ENCODE measurements around the gene SCAMP2. TPM values are rescaled to one million over a fixed set of nuclear protein-coding genes. Genes with fewer than 3 reads are reported as not detected.

The SCAMP2 gene
- total RNA-seq, 1 experiment from 2014 or later: 50.2 TPM

DNA sequence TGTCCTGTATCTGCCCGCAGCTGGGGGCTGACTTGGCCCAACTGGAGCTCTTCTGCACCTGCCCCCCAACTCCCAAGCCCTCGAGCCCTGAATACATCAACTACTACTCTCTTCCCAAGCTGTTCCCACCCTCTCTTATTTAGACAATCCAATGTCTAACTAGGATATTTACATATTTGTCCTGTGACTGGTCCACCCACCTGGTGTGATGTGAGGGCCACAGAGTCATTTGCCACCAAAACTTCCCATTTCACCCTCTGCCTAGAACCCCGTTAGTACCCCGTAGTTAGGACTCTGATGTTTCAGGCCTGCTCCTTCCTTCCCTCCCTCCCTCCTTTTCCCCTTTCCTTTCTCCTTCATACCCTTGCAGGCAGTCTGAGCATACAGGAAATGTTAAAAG, 40.3 kb downstream of the SCAMP2 start:
- no peak overlapping the region for H3K14ac ChIP-seq (ENCODE audit: insufficient read depth, low read length)
- H3K27me3 ChIP-seq (ENCODE audit: insufficient read depth, low read length): no peaks in the 10 kb centered on the region; the same call in 1 of the 2 replicates
- no peak overlapping the region for H4K8ac ChIP-seq (replicated peaks; ENCODE audit: insufficient read length, low read depth, low read length)
- H2BK120ac ChIP-seq (ENCODE audit: low read depth, low read length, poor library complexity, severe bottlenecking): no peak overlapping the region
- Mint-ChIP-seq H3K9me3 (no peaks in the 10 kb centered on the region), H3K4me3 (no peak overlapping the region), H3K27ac (peak overlapping the region in 1 of 3 experiments; percentile 72; a peak in 1 of 7 replicates), H3K36me3 (ENCODE audit: insufficient read depth in 1 of 3, low read depth in 3 of 3) (peaks cover 0 to 17% (median 10%) of the 10 kb centered on the region in 3 experiments; a peak in 5 of 7 replicates), H3K27me3 (ENCODE audit: low read depth) (peaks cover 24% of the 10 kb centered on the region), H3K4me1 (peaks cover 4 to 22% of the 10 kb centered on the region in 2 experiments; a peak in 2 of 4 replicates)
- H4K91ac ChIP-seq (ENCODE audit: insufficient read length, low read depth, low read length): no peak overlapping the region
- WGBS (ENCODE audit: extremely low coverage, insufficient read length, low lambda C conversion rate): no CpG with 5 or more reads among the region's 4 CpGs
- no peak overlapping the region for H4K5ac ChIP-seq (ENCODE audit: insufficient read length, low read depth, low read length)
- no peaks in the 10 kb centered on the region for H3K4me1 ChIP-seq (ENCODE audit: insufficient read depth, low read length)
- H2AK5ac ChIP-seq (ENCODE audit: insufficient read length, low read length): no peak overlapping the region
- no peak overlapping the region for H3K9ac ChIP-seq (ENCODE audit: extremely low read depth, insufficient read length, low read length)
- H3K18ac ChIP-seq (ENCODE audit: insufficient read length, low read depth, low read length): no peak overlapping the region
- no peak overlapping the region for H3K56ac ChIP-seq (ENCODE audit: insufficient read length, low read depth, low read length)
- H4K20me1 ChIP-seq (ENCODE audit: control insufficient read depth, insufficient read depth, insufficient read length): peaks cover 3% of the 10 kb centered on the region
- no peak overlapping the region for H2BK5ac ChIP-seq (ENCODE audit: insufficient read length, low read length)
- H2BK20ac ChIP-seq (ENCODE audit: low read depth, low read length, poor library complexity, severe bottlenecking): no peak overlapping the region
- H3K9me3 ChIP-seq (ENCODE audit: control insufficient read depth, low read depth, low read length): no peaks in the 10 kb centered on the region
- no peak overlapping the region for H2BK12ac ChIP-seq (ENCODE audit: insufficient read length, low read depth, low read length)
- H2AFZ ChIP-seq (ENCODE audit: low read length): no peak overlapping the region
- no peak overlapping the region for H2BK15ac ChIP-seq (ENCODE audit: low read depth, low read length)
- no peak overlapping the region for H3K4me2 ChIP-seq (ENCODE audit: insufficient read depth, insufficient read length, low read length)
- no peaks in the 10 kb centered on the region for H3K79me1 ChIP-seq (ENCODE audit: insufficient read depth, low read depth, low read length, poor library complexity, severe bottlenecking)
- H3K79me2 ChIP-seq (ENCODE audit: insufficient read depth, low read length): no peaks in the 10 kb centered on the region
- no peak overlapping the region for H3K4ac ChIP-seq (ENCODE audit: low read depth, low read length)
- no peak overlapping the region for H3K23ac ChIP-seq (ENCODE audit: insufficient read length, low read depth, low read length)
- H3K27ac ChIP-seq (ENCODE audit: insufficient read length, low read depth, low read length): no peak overlapping the region
- H3K23me2 ChIP-seq (ENCODE audit: insufficient read length, low read depth, low read length, poor library complexity, severe bottlenecking): no peaks in the 10 kb centered on the region
- no peak overlapping the region for H3T11ph ChIP-seq (ENCODE audit: low read length)
- no peak for DNase-seq
- TF ChIP-seq, protein P1, sequence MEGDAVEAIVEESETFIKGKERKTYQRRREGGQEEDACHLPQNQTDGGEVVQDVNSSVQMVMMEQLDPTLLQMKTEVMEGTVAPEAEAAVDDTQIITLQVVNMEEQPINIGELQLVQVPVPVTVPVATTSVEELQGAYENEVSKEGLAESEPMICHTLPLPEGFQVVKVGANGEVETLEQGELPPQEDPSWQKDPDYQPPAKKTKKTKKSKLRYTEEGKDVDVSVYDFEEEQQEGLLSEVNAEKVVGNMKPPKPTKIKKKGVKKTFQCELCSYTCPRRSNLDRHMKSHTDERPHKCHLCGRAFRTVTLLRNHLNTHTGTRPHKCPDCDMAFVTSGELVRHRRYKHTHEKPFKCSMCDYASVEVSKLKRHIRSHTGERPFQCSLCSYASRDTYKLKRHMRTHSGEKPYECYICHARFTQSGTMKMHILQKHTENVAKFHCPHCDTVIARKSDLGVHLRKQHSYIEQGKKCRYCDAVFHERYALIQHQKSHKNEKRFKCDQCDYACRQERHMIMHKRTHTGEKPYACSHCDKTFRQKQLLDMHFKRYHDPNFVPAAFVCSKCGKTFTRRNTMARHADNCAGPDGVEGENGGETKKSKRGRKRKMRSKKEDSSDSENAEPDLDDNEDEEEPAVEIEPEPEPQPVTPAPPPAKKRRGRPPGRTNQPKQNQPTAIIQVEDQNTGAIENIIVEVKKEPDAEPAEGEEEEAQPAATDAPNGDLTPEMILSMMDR (conservative IDR thresholded peaks at IDR 0.05): no peak
